H1 (cell line): ENCODE results near the gene RAD50. TPM values are rescaled to one million over a fixed set of nuclear protein-coding genes. Genes with fewer than 3 reads are reported as not detected.

Source experiments
- CTCF ChIA-PET: fragments of 300-600 bp; sonication (Branson Sonifier 250); formaldehyde crosslinking; loops from one replicate; lab custom pipeline; 2021; ENCODE audit not compliant: partially characterized antibody; lab: Charles Lee
- POLR2A ChIA-PET: fragments of 300-600 bp; sonication (Branson Sonifier 250); formaldehyde crosslinking; loops from one replicate; lab custom pipeline; 2021; ENCODE audit warnings: inconsistent platforms; ENCODE audit not compliant: partially characterized antibody; lab: Charles Lee
- DNase-seq, 2 experiments: peaks; one replicate each; pipeline versions ENCODE4 v3.0.0 to v3.0.0-alpha.2; 2010 to 2022; ENCODE audit warnings: low spot score in 2 of 2, low read depth in 1 of 2, mixed read lengths in 1 of 2
- FAIRE-seq: peaks from 2 replicates; lab custom pipeline; 2011; peaks lifted over from hg19 to GRCh38; lab: Jason Lieb, UNC
- H2AFZ ChIP-seq: 2 replicates; pipeline ENCODE4 v1.8.1; 2012; ENCODE audit warnings: low read length, inconsistent platforms
- H2AK5ac ChIP-seq: 2 replicates; pipeline ENCODE4 v1.6.1; 2013; ENCODE audit warnings: low read depth, low read length
- H2BK120ac ChIP-seq: replicated peaks from 2 replicates; pipeline ENCODE3; 2013; ENCODE audit warnings: low read depth, low read length, inconsistent platforms
- H2BK12ac ChIP-seq: 2 replicates; pipeline ENCODE4 v1.6.1; 2013; ENCODE audit warnings: low read depth, low read length
- H2BK15ac ChIP-seq: 2 replicates; pipeline ENCODE4 v1.6.1; 2013; ENCODE audit warnings: low read length
- H2BK20ac ChIP-seq: 2 replicates; pipeline ENCODE4 v1.6.1; 2013; ENCODE audit warnings: low read length
- H2BK5ac ChIP-seq: 2 replicates; pipeline ENCODE4 v1.6.1; 2013; ENCODE audit warnings: low read depth, low read length
- H3K14ac ChIP-seq: 2 replicates; pipeline ENCODE4 v1.6.1; 2013; ENCODE audit warnings: inconsistent platforms; ENCODE audit not compliant: insufficient read length
- H3K18ac ChIP-seq: 2 replicates; pipeline ENCODE4 v1.6.1; 2013; ENCODE audit warnings: low read length; ENCODE audit errors: extremely low read depth
- H3K23ac ChIP-seq: 2 replicates; pipeline ENCODE4 v1.6.1; 2013; ENCODE audit warnings: inconsistent platforms; ENCODE audit not compliant: insufficient read length
- H3K23me2 ChIP-seq: 2 replicates; pipeline ENCODE4 v1.6.1; 2013; ENCODE audit warnings: low read depth, low read length
- H3K27ac ChIP-seq: 2 replicates; pipeline ENCODE4 v1.6.1; 2011; ENCODE audit warnings: low read depth, low read length, inconsistent platforms
- H3K27me3 ChIP-seq, 4 experiments: replicated peaks in 1 of 4; 1 replicate in 1 of 4; 2 replicates in 3 of 4; pipeline versions ENCODE4 v1.6.1 to v1.8.1; 2011 to 2013; ENCODE audit warnings: low read length in 3 of 4, mild to moderate bottlenecking in 3 of 4, inconsistent platforms in 2 of 4, mixed read lengths in 2 of 4, moderate library complexity in 1 of 4; ENCODE audit not compliant: control insufficient read depth in 3 of 4, insufficient read depth in 3 of 4; ENCODE audit errors: extremely low read depth in 1 of 4
- H3K36me3 ChIP-seq, 4 experiments: 2 replicates each; pipeline versions ENCODE4 v1.6.1 to v1.8.1; 2011 to 2013; ENCODE audit warnings: mild to moderate bottlenecking in 4 of 4, low read length in 3 of 4, moderate library complexity in 2 of 4, control low read depth in 1 of 4, inconsistent platforms in 1 of 4; ENCODE audit not compliant: insufficient read depth in 4 of 4, control insufficient read depth in 2 of 4
- H3K4ac ChIP-seq: replicated peaks from 2 replicates; pipeline ENCODE3; 2013; ENCODE audit warnings: low read length, low read depth, mixed read lengths, inconsistent platforms; ENCODE audit not compliant: insufficient read length
- H3K4me1 ChIP-seq, 4 experiments: replicated peaks in 1 of 4; 1 replicate in 1 of 4; 2 replicates in 3 of 4; pipeline versions ENCODE4 v1.6.1 to v1.8.1; 2011 to 2013; ENCODE audit warnings: low read length in 3 of 4, inconsistent platforms in 2 of 4, mixed read lengths in 1 of 4; ENCODE audit not compliant: insufficient read depth in 4 of 4, control insufficient read depth in 3 of 4
- H3K4me2 ChIP-seq, 2 experiments: 2 replicates each; pipeline versions ENCODE4 v1.6.1 to v1.8.1; 2011 to 2013; ENCODE audit warnings: low read depth in 2 of 2, low read length in 2 of 2, control low read depth in 1 of 2, inconsistent platforms in 1 of 2, mild to moderate bottlenecking in 1 of 2; ENCODE audit not compliant: insufficient read depth in 1 of 2
- H3K4me3 ChIP-seq, 4 experiments: fragments of 200-600, 300-600 bp in 1 of 4; sonication (generic), shearing (Covaris generic), sonication (Bioruptor Twin) in 1 of 4; 2 replicates each; pipeline versions ENCODE4 v1.5.1 to v1.8.1; 2011 to 2016; ENCODE audit warnings: low read length in 4 of 4, low read depth in 3 of 4, control low read depth in 2 of 4, inconsistent platforms in 2 of 4, mild to moderate bottlenecking in 2 of 4, mixed read lengths in 1 of 4, moderate library complexity in 1 of 4; ENCODE audit not compliant: insufficient read depth in 2 of 4; ENCODE audit errors: extremely low read depth in 1 of 4
- H3K56ac ChIP-seq: replicated peaks from 2 replicates; pipeline ENCODE3; 2013; ENCODE audit warnings: low read depth, mild to moderate bottlenecking, mixed read lengths, low read length, inconsistent platforms; ENCODE audit not compliant: insufficient read length
- H3K79me1 ChIP-seq: 2 replicates; pipeline ENCODE4 v1.6.1; 2013; ENCODE audit warnings: low read depth, low read length, control low read depth
- H3K79me2 ChIP-seq, 2 experiments: 2 replicates each; pipeline versions ENCODE4 v1.6.1 to v1.8.1; 2012 to 2013; ENCODE audit warnings: low read length in 2 of 2, mild to moderate bottlenecking in 2 of 2, inconsistent platforms in 1 of 2; ENCODE audit not compliant: insufficient read depth in 2 of 2, control insufficient read depth in 1 of 2
- H3K9ac ChIP-seq, 4 experiments: replicated peaks in 1 of 4; 1 replicate in 1 of 4; 2 replicates in 3 of 4; pipeline versions ENCODE4 v1.6.1 to v1.8.1; 2011 to 2013; ENCODE audit warnings: low read depth in 3 of 4, low read length in 3 of 4, control low read depth in 2 of 4, mild to moderate bottlenecking in 2 of 4, moderate library complexity in 2 of 4, inconsistent platforms in 1 of 4; ENCODE audit errors: extremely low read depth in 1 of 4
- H3K9me3 ChIP-seq, 2 experiments: 2 replicates each; pipeline versions ENCODE4 v1.6.1 to v1.8.1; 2012 to 2013; ENCODE audit warnings: mild to moderate bottlenecking in 2 of 2, moderate library complexity in 2 of 2, control low read depth in 1 of 2, inconsistent platforms in 1 of 2, low read depth in 1 of 2, low read length in 1 of 2, mixed read lengths in 1 of 2; ENCODE audit not compliant: insufficient read depth in 2 of 2
- H4K20me1 ChIP-seq, 2 experiments: replicated peaks in 1 of 2; 2 replicates each; pipeline versions ENCODE3 to v1.8.1; 2011 to 2013; ENCODE audit warnings: inconsistent platforms in 2 of 2, low read length in 2 of 2, mild to moderate bottlenecking in 1 of 2; ENCODE audit not compliant: insufficient read depth in 2 of 2, control insufficient read depth in 1 of 2
- H4K5ac ChIP-seq: 2 replicates; pipeline ENCODE4 v1.6.1; 2013; ENCODE audit warnings: low read length, low read depth, mixed read lengths, inconsistent platforms; ENCODE audit not compliant: insufficient read length
- H4K8ac ChIP-seq: 2 replicates; pipeline ENCODE4 v1.8.0; 2013; ENCODE audit warnings: mild to moderate bottlenecking, moderate library complexity, low read length, inconsistent platforms; ENCODE audit not compliant: insufficient read depth; ENCODE audit errors: extremely low read depth
- H4K91ac ChIP-seq: replicated peaks from 2 replicates; pipeline ENCODE3; 2013; ENCODE audit warnings: low read length, mixed read lengths, inconsistent platforms; ENCODE audit not compliant: insufficient read length
- ATF3 ChIP-seq: IDR thresholded peaks from 2 replicates; pipeline ENCODE4 v1.6.1; 2011; ENCODE audit warnings: low read depth, mild to moderate bottlenecking, low read length; ENCODE audit not compliant: insufficient read depth
- CHD1 ChIP-seq: IDR thresholded peaks from 2 replicates; pipeline ENCODE4 v1.6.1; 2012; ENCODE audit warnings: low read depth, low read length, improper control_type of control experiment
- EGR1 ChIP-seq: IDR thresholded peaks from 2 replicates; pipeline ENCODE4 v1.6.1; 2011; ENCODE audit warnings: low read depth, low read length, borderline replicate concordance
- SUZ12 ChIP-seq: fragments of 200-600 bp; sonication (generic); IDR thresholded peaks from 2 replicates; pipeline ENCODE4 v1.6.1; 2012; ENCODE audit warnings: mild to moderate bottlenecking, inconsistent platforms, low read length, moderate library complexity, mixed read lengths
- WGBS, 2 experiments: shearing (Covaris generic) in 1 of 2; methylation state at CpG; one replicate each; pipeline versions ENCODE4 v1.1.6 to v1.1.7; 2013 to 2015; ENCODE audit warnings: low lambda C conversion rate in 2 of 2, mixed read lengths in 2 of 2, inconsistent platforms in 1 of 2, low coverage in 1 of 2, missing lambda C conversion rate in 1 of 2; ENCODE audit not compliant: insufficient replicate concordance in 2 of 2, insufficient coverage in 1 of 2, insufficient read length in 1 of 2; ENCODE audit errors: extremely low coverage in 1 of 2, missing lambda C conversion rate in 1 of 2; 5-methylcytosine and 5-hydroxymethylcytosine counted together
- polyA plus RNA-seq, 7 experiments: library from polyadenylated mRNA; depleted of rRNA in 3 of 7; stranded (reverse) in 5 of 7; unstranded in 2 of 7; fragments of >200 nt in 5 of 7; fragments of 200-250 nt in 2 of 7; gene quantifications; 1 replicate in 5 of 7; 2 replicates in 1 of 7; 4 replicates in 1 of 7; pipeline versions ENCODE4 v1.2.1 to v1.2.3, GENCODE V29; 2011 to 2013; ENCODE audit warnings: missing spikeins in 2 of 7, mixed read lengths in 2 of 7
- total RNA-seq: library from RNA; stranded (reverse); fragmentation: NEBNext Ultra II Directional; extraction: Animal tissue kit (Norgen Biotek cat#: 25700); gene quantifications from 2 replicates; pipeline ENCODE4 v1.2.1, GENCODE V29; 2021

RAD50 gene
- total and polyA plus RNA-seq, 2 of the 8 experiments (the other 6 are each of a cell fraction or from before 2014, with no cell fraction given): 10.1 to 39.4 TPM

- no peak overlapping the region for H4K5ac ChIP-seq
These were observed 106.4 kb downstream of the RAD50 start for GRCh38 chr5:132662925-132663770.

More at GRCh38 chr5:132662925-132663770, 106.4 kb downstream of the RAD50 start:
- Histone ChIP-seq H3K4me1 (peaks cover 0 to 3% (median 0%) of the 10 kb centered on the region in 4 experiments; a peak in 1 of 7 replicates), H2BK15ac (no peak overlapping the region), H3K14ac (no peak overlapping the region), H3K36me3 (no peaks in the 10 kb centered on the region), H3K27me3 (no peaks in the 10 kb centered on the region; a peak in 2 of 7 replicates), H2AK5ac (no peak overlapping the region), H4K8ac (no peak overlapping the region), H3K79me1 (no peaks in the 10 kb centered on the region), H2BK120ac (no peak overlapping the region), H3K9me3 (no peaks in the 10 kb centered on the region), H4K20me1 (no peaks in the 10 kb centered on the region), H2BK12ac (no peak overlapping the region; the same call in 1 of the 2 replicates), H4K91ac (no peak overlapping the region), H3K18ac (peak overlapping the region; percentile 32; the same call in 1 of the 2 replicates), H2AFZ (peak overlapping the region; percentile 66), H3K4ac (no peak overlapping the region), H3K23me2 (no peaks in the 10 kb centered on the region), H3K27ac (no peak overlapping the region), H3K56ac (no peak overlapping the region), H3K4me3 (no peak overlapping the region), H3K4me2 (no peak overlapping the region), H3K79me2 (no peaks in the 10 kb centered on the region), H2BK20ac (no peak overlapping the region), H3K23ac (no peak overlapping the region), H3K9ac (no peak overlapping the region), H2BK5ac (no peak overlapping the region)
- DNase-seq (no peak), FAIRE-seq (no peak)
- TF ChIP-seq EGR1 (no peak), SUZ12 (no peak), CHD1 (no peak), ATF3 (no peak)
- WGBS, 2 experiments: 83% methylated on average over 25 of the region's 25 CpGs; no CpG with 5 or more reads in 1 of the 2 experiments
- ChIA-PET POLR2A (interaction anchor here (0.9 kb wide), 1 partner anchor 14 kb away, joined by 3 read pairs; no protein-coding TSS in a partner anchor), CTCF (interaction anchor here (0.8 kb wide), 1 partner anchor 12 kb away, joined by 4 read pairs; no protein-coding TSS in a partner anchor)
